ENCODE results near the gene ATG9B. TPM values are rescaled to one million over a fixed set of nuclear protein-coding genes. Genes with fewer than 3 reads are reported as not detected.

ATG9B gene
- polyA plus RNA-seq, 1 experiment: 0.15 TPM

DNA sequence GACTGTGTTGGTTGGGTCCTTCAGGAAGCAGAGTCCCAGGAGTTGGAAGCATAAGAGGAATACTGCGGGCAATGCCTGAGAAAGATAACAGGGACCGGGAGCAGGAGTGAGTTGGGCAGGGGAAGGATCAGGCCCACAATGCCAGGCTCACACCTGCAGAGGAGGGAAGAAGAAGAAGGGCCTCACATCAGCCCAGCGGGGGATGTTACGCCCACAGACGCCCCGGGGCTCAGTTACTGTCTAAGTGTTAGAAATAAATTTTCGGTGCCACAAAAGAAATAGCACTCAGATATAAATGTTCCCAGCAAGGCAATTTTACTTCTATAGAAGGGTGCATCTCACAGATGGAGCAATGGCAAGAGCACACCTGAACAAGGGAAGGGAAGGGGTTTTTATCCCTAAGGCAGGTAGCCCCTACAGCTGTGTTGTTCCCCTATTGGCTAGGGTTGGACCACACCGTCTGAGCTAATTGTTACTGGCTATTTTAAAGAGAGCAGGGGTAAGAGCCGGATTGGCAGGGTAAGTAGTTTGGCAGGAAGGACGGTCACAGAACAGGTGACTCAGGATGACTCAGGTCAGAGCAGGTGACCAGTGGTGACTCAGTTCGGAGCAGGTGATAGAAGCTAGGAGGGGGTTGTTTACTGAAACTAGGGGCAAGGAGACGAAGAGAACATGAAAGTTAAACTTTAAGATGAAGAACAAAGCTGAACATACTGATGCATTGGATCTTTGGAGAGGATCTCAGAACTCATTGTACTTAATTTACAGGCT lies 33.7 kb downstream of the ATG9B start, which contains the start of gene NOS3:
Gene NOS3, plus strand, starts transcription at position 602 of the 771 bp plus-strand sequence. CDS start 2,787 bp downstream, outside the sequence.
- Histone ChIP-seq H3K4me3 (ENCODE audit: low read depth, low read length) (no peak within 1 kb of the TSS), H3K27me3 (ENCODE audit: control insufficient read depth, insufficient read depth, low read length) (peaks cover 4% of the 10 kb centered on the region), H3K36me3 (ENCODE audit: control insufficient read depth, insufficient read depth, low read length) (no peaks in the 10 kb centered on the region)
- POLR2A ChIA-PET: no interaction called here
- CTCF ChIA-PET: interaction anchor here (0.8 to 2.9 kb wide), 6 partner anchors 10 to 147 kb away, joined by 3 to 17 read pairs (median 4); no protein-coding TSS in a partner anchor
- TF ChIP-seq, protein P1, sequence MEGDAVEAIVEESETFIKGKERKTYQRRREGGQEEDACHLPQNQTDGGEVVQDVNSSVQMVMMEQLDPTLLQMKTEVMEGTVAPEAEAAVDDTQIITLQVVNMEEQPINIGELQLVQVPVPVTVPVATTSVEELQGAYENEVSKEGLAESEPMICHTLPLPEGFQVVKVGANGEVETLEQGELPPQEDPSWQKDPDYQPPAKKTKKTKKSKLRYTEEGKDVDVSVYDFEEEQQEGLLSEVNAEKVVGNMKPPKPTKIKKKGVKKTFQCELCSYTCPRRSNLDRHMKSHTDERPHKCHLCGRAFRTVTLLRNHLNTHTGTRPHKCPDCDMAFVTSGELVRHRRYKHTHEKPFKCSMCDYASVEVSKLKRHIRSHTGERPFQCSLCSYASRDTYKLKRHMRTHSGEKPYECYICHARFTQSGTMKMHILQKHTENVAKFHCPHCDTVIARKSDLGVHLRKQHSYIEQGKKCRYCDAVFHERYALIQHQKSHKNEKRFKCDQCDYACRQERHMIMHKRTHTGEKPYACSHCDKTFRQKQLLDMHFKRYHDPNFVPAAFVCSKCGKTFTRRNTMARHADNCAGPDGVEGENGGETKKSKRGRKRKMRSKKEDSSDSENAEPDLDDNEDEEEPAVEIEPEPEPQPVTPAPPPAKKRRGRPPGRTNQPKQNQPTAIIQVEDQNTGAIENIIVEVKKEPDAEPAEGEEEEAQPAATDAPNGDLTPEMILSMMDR (IDR thresholded peaks at IDR 0.05; ENCODE audit: insufficient read depth, low read depth, low read length): no peak
- no peak for DNase-seq (ENCODE audit: low read depth)

DNA sequence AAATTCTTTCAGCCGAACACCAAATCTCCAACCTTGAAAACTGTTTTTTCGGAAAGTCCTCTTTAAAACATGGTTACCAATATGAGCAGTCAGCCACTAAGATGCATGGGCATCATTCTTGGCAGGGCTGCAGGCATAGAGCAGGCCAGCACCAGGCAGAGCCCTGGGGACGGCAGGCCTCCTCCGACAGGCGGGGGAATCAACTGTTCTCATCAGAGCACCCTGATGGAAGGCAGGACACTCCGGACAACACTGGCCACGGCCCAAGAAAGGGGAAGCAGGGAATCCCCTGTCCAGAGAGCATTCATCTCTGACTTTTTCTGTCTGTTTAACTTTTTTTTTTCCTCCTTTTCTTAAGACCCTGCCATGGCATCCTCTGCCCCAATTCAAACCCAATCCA lies 34.8 kb downstream of the ATG9B start:
- CTCF ChIA-PET: interaction anchor here (0.8 to 2.9 kb wide), 11 partner anchors 9 to 91 kb away, joined by 3 to 17 read pairs (median 4); no protein-coding TSS in a partner anchor
- peaks cover 4% of the 10 kb centered on the region for H3K27me3 ChIP-seq (ENCODE audit: control insufficient read depth, insufficient read depth, low read length)
- TF ChIP-seq, protein P1 (IDR thresholded peaks at IDR 0.05; ENCODE audit: insufficient read depth, low read depth, low read length): no peak
- POLR2A ChIA-PET: no interaction called here
- H3K4me3 ChIP-seq (ENCODE audit: low read depth, low read length): no peak overlapping the region
- no peaks in the 10 kb centered on the region for H3K36me3 ChIP-seq (ENCODE audit: control insufficient read depth, insufficient read depth, low read length)
- no peak for DNase-seq (ENCODE audit: low read depth)

DNA sequence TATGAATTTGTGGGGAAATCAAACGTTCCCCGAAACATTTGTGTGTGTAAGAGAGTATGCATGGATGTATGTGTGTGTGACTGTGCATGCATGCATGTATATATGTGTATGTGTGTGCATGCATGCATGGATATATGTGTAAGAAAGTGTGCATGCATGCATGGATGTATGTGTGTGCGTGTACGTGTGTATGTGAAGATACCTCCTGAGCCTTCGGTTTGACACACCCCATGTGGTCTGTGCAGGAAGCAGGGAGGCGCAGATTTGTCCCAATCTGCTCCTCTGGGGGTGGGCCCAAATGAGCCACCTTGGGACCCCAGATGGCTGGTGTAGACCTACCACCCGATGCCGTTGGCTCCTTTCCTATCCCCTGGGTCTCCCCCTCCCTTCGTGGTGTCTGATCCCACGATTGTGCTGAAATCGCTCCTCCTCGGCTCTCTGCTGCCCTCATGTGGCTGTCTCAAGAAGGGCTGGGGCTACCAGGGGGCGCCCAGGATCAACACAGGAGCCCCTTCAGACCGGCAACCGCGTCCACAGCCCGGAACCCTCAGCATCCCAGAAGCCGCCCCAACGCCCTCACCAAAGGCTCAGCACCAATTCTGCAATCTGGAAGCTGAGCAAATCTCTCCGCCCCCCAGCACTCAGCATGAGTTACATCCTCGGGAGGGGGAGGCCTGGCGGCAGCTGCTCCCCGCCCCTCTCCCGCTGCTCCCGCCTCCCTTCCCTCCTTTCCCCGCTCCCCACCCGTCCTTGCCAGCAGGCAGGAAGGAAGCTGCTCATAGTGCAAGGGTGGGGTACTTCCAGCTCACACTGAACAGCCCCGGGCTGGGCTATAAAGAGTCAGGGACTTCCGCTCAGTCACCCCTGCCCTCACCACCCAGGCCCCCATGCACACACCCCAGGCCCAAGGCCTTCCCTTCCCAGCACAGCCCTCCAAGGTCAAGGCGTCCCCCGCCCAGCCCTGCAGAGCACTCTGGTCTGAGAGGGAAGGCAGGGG lies 35.8 kb downstream of the ATG9B start:
- no peak for DNase-seq (ENCODE audit: low read depth)
- Histone ChIP-seq H3K27me3 (ENCODE audit: control insufficient read depth, insufficient read depth, low read length) (peaks cover 4% of the 10 kb centered on the region), H3K4me3 (ENCODE audit: low read depth, low read length) (no peak overlapping the region), H3K36me3 (ENCODE audit: control insufficient read depth, insufficient read depth, low read length) (no peaks in the 10 kb centered on the region)
- ChIA-PET CTCF (interaction anchor here (0.8 to 2.9 kb wide), 12 partner anchors 13 to 90 kb away, joined by 3 to 17 read pairs (median 4); no protein-coding TSS in a partner anchor), POLR2A (no interaction called here)
- TF ChIP-seq, protein P1 (IDR thresholded peaks at IDR 0.05; ENCODE audit: insufficient read depth, low read depth, low read length): peak; percentile 84

DNA sequence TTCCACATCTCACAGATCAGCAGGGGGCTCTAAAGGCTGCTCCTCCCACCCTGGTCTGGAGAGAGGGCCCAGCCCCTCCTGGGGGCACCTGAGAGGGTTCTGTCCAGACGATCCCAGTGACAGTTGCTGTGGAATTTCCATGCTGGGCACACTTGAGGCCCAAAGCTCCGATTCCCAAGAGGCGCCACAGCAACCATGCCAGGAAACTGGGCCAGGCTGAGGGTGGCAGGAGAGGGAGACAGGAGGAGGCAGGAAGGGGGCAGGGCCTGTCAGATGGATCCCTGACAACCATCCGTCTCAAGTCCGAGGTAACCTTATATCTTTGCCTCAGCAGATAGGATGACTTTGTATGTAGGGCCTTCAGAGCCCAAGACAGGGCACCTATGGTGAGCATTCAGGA lies 37.7 kb downstream of the ATG9B start:
- H3K36me3 ChIP-seq (ENCODE audit: control insufficient read depth, insufficient read depth, low read length): no peaks in the 10 kb centered on the region
- no peak for DNase-seq (ENCODE audit: low read depth)
- TF ChIP-seq, protein P1 (IDR thresholded peaks at IDR 0.05; ENCODE audit: insufficient read depth, low read depth, low read length): no peak
- no peak overlapping the region for H3K4me3 ChIP-seq (ENCODE audit: low read depth, low read length)
- CTCF ChIA-PET: interaction anchor here (0.7 to 4.5 kb wide), 19 partner anchors 8 to 208 kb away, joined by 3 to 50 read pairs (median 5); partner anchors contain the start of gene ABCB8
- POLR2A ChIA-PET: no interaction called here
- H3K27me3 ChIP-seq (ENCODE audit: control insufficient read depth, insufficient read depth, low read length): peaks cover 4% of the 10 kb centered on the region

All from BJ (cell line).